Neural progenitor cell (in vitro differentiated cells): Measurements from ENCODE around the gene ZFAND3. TPM values are rescaled to one million over a fixed set of nuclear protein-coding genes. Genes with fewer than 3 reads are reported as not detected.

Source experiments
- DNase-seq: peaks from one replicate; pipeline ENCODE4 v3.0.0-alpha.2; 2016; ENCODE audit warnings: low spot score
- H2AFZ ChIP-seq: fragments of 200-600 bp; sonication (generic); replicated peaks from 2 replicates; pipeline ENCODE4 v1.6.1; 2016; ENCODE audit warnings: antibody characterized with exemption
- H3F3A ChIP-seq: fragments of 200-600 bp; sonication (generic); 2 replicates; pipeline ENCODE4 v1.6.1; 2016; ENCODE audit warnings: antibody characterized with exemption, low read depth
- H3K27ac ChIP-seq: fragments of 200-600 bp; sonication (generic); 2 replicates; pipeline ENCODE4 v1.5.1; 2016; ENCODE audit warnings: mild to moderate bottlenecking
- H3K27me3 ChIP-seq: fragments of 200-600 bp; sonication (generic); 2 replicates; pipeline ENCODE4 v1.6.1; 2016; ENCODE audit warnings: mild to moderate bottlenecking, moderate library complexity
- H3K36me3 ChIP-seq: fragments of 200-600 bp; sonication (generic); 2 replicates; pipeline ENCODE4 v1.5.1; 2016
- H3K4me1 ChIP-seq: fragments of 200-600 bp; sonication (generic); 2 replicates; pipeline ENCODE4 v1.6.1; 2016; ENCODE audit warnings: mixed run types
- H3K4me2 ChIP-seq: fragments of 200-600 bp; sonication (generic); 2 replicates; pipeline ENCODE4 v1.6.1; 2016
- H3K4me3 ChIP-seq: fragments of 200-600 bp; sonication (generic); 2 replicates; pipeline ENCODE4 v1.5.1; 2016
- H3K79me2 ChIP-seq: fragments of 200-600 bp; sonication (generic); 2 replicates; pipeline ENCODE4 v1.6.1; 2016; ENCODE audit warnings: low read depth
- H3K9ac ChIP-seq: fragments of 200-600 bp; sonication (generic); 2 replicates; pipeline ENCODE4 v1.6.1; 2016
- H3K9me3 ChIP-seq: fragments of 200-600 bp; sonication (generic); 2 replicates; pipeline ENCODE4 v1.5.1; 2016; ENCODE audit warnings: low read depth
- H4K20me1 ChIP-seq: fragments of 200-600 bp; sonication (generic); 2 replicates; pipeline ENCODE4 v1.6.1; 2016; ENCODE audit warnings: low read depth
- H3K27ac Mint-ChIP-seq: 3 replicates; pipeline ENCODE4 v1.8.0; 2021; ENCODE audit warnings: mixed read lengths
- H3K27me3 Mint-ChIP-seq: 2 replicates; pipeline ENCODE4 v1.8.0; 2022; ENCODE audit warnings: low read depth, mild to moderate bottlenecking, inconsistent platforms, moderate library complexity, mixed read lengths; ENCODE audit not compliant: insufficient read depth
- H3K36me3 Mint-ChIP-seq: 3 replicates; pipeline ENCODE4 v1.8.0; 2021; ENCODE audit warnings: mixed read lengths
- H3K4me1 Mint-ChIP-seq: 3 replicates; pipeline ENCODE4 v1.8.0; 2021; ENCODE audit warnings: mixed read lengths
- H3K4me3 Mint-ChIP-seq: 3 replicates; pipeline ENCODE4 v1.8.0; 2021; ENCODE audit warnings: mild to moderate bottlenecking, moderate library complexity, mixed read lengths
- H3K9me3 Mint-ChIP-seq: 3 replicates; pipeline ENCODE4 v1.8.0; 2020; ENCODE audit warnings: mixed read lengths
- CTCF ChIP-seq: fragments of 200-600 bp; sonication (generic); IDR thresholded peaks from 2 replicates; pipeline ENCODE4 v1.5.1; 2017; ENCODE audit warnings: antibody characterized with exemption, mild to moderate bottlenecking
- EZH2 ChIP-seq: fragments of 200-600 bp; sonication (generic); IDR thresholded peaks from 2 replicates; pipeline ENCODE4 v1.6.1; 2017; ENCODE audit warnings: antibody characterized with exemption, mild to moderate bottlenecking, moderate library complexity
- EZH2phosphoT487 ChIP-seq: fragments of 200-600 bp; sonication (generic); IDR thresholded peaks from 2 replicates; pipeline ENCODE4 v1.6.1; 2017; ENCODE audit warnings: antibody characterized with exemption
- total RNA-seq: library from RNA; depleted of rRNA; stranded (reverse); fragments of >200 nt; gene quantifications from 2 replicates; pipeline ENCODE4 v1.2.3, GENCODE V29; 2015; ENCODE audit warnings: low replicate concordance

The ZFAND3 gene
- total RNA-seq, 1 donor from 2014 or later: 24.3 TPM

DNA sequence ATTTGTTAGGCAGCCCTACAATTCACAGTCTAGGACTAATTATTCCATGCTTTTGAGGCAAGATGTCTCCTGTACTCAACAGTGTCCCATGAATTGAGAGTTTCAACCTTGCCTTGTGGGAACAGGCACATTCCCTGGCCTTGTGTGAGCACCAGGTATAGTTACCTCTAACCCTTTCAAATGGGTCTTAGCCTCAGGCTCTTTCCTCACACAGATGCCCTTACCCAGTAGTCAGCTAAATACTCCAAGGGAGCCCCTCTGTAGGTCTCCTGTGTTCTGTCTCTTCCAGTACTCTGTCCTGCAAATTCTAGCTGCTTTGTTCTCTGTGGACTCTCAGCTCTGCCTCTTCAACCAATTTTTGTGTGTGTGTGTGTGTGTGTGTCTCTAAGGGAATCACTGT lies 135.3 kb downstream of the ZFAND3 start:
- no peak for DNase-seq
- Mint-ChIP-seq H3K27me3 (no peaks in the 10 kb centered on the region), H3K4me1 (no peaks in the 10 kb centered on the region), H3K9me3 (peaks cover 15% of the 10 kb centered on the region), H3K27ac (no peak overlapping the region), H3K4me3 (no peak overlapping the region), H3K36me3 (peaks cover 13% of the 10 kb centered on the region)
- H3K4me2 ChIP-seq: no peak overlapping the region
- peaks cover 100% of the 10 kb centered on the region for H3K79me2 ChIP-seq
- H2AFZ ChIP-seq: no peak overlapping the region
- no peaks in the 10 kb centered on the region for H3K36me3 ChIP-seq
- H3K9ac ChIP-seq: no peak overlapping the region
- H3K9me3 ChIP-seq: no peaks in the 10 kb centered on the region
- H4K20me1 ChIP-seq: peaks cover 40% of the 10 kb centered on the region
- H3K4me3 ChIP-seq: no peak overlapping the region
- no peaks in the 10 kb centered on the region for H3K27me3 ChIP-seq
- no peak for TF ChIP-seq EZH2phosphoT487
- no peak for TF ChIP-seq CTCF
- TF ChIP-seq EZH2: no peak
- H3K27ac ChIP-seq: no peak overlapping the region
- no peaks in the 10 kb centered on the region for H3F3A ChIP-seq
- H3K4me1 ChIP-seq: no peaks in the 10 kb centered on the region

GRCh38 chr6:37956711-37957275 lies 137.3 kb downstream of the ZFAND3 start:
- no peaks in the 10 kb centered on the region for H3K4me1 Mint-ChIP-seq
- H3K27me3 Mint-ChIP-seq: no peaks in the 10 kb centered on the region
- Histone ChIP-seq H4K20me1 (peaks cover 40% of the 10 kb centered on the region), H3K9me3 (no peaks in the 10 kb centered on the region), H3K4me2 (no peak overlapping the region), H3K9ac (no peak overlapping the region), H3F3A (no peaks in the 10 kb centered on the region), H3K4me1 (no peaks in the 10 kb centered on the region), H3K36me3 (no peaks in the 10 kb centered on the region), H3K27ac (no peak overlapping the region), H3K79me2 (peaks cover 93% of the 10 kb centered on the region), H3K27me3 (no peaks in the 10 kb centered on the region), H3K4me3 (no peak overlapping the region), H2AFZ (no peak overlapping the region)
- no peak overlapping the region for H3K4me3 Mint-ChIP-seq
- TF ChIP-seq CTCF: no peak
- no peak overlapping the region for H3K27ac Mint-ChIP-seq
- H3K36me3 Mint-ChIP-seq: peaks cover 8% of the 10 kb centered on the region
- H3K9me3 Mint-ChIP-seq: peaks cover 6% of the 10 kb centered on the region
- DNase-seq: no peak

DNA sequence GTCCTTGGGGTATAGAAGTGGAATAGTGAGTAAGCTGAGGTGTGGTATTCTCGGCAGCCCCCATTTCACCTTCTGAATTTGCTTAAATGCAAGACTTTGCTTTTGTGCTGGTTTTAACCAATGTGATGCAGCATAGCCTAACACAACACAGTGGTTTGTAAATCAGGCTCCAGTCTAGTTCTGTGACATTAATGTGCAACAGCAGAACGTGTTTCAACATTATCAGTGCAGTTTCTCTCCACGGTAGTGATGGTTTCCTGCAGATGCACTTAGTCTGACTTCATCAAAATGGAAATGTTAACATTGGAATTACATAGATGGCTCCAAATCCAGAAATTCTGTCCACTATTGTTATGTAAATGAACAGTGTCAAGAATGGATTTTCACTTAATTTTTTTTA lies 139.5 kb downstream of the ZFAND3 start:
- H3K27ac Mint-ChIP-seq: no peak overlapping the region
- H3K9me3 Mint-ChIP-seq: peaks cover 7% of the 10 kb centered on the region
- no peaks in the 10 kb centered on the region for H3K4me1 ChIP-seq
- no peak overlapping the region for H3K4me3 ChIP-seq
- no peak for TF ChIP-seq EZH2phosphoT487
- TF ChIP-seq CTCF: no peak
- TF ChIP-seq EZH2: no peak
- no peaks in the 10 kb centered on the region for H3K36me3 ChIP-seq
- H3K4me1 Mint-ChIP-seq: no peaks in the 10 kb centered on the region
- DNase-seq: no peak
- peaks cover 20% of the 10 kb centered on the region for H3K36me3 Mint-ChIP-seq
- peaks cover 75% of the 10 kb centered on the region for H3K79me2 ChIP-seq
- peaks cover 32% of the 10 kb centered on the region for H4K20me1 ChIP-seq
- H3K9ac ChIP-seq: no peak overlapping the region
- no peak overlapping the region for H3K27ac ChIP-seq
- H3K27me3 ChIP-seq: no peaks in the 10 kb centered on the region
- H3K4me3 Mint-ChIP-seq: no peak overlapping the region
- H3K27me3 Mint-ChIP-seq: no peaks in the 10 kb centered on the region
- H3K9me3 ChIP-seq: no peaks in the 10 kb centered on the region
- no peak overlapping the region for H2AFZ ChIP-seq
- H3K4me2 ChIP-seq: no peak overlapping the region
- H3F3A ChIP-seq: no peaks in the 10 kb centered on the region
